Stimulated activated CD8-positive, alpha-beta memory T cell treated with anti-CD3 and anti-CD28 coated beads, Interleukin-4, amount 100 ng/mL, for 48 hours (primary cell): ENCODE measurements around the gene TMOD1.

Experiments
- DNase-seq: peaks from one replicate; pipeline ENCODE4 v3.0.0-alpha.2; 2020

TMOD1 gene

GRCh38 chr9:97551308-97551707 is 49.8 kb downstream of the TMOD1 start:
- DNase-seq = no peak

GRCh38 chr9:97553141-97553540 is 51.7 kb downstream of the TMOD1 start:
- no peak for DNase-seq

- DNase-seq = no peak
Measured at GRCh38 chr9:97553841-97554240, 52.4 kb downstream of the TMOD1 start.

- DNase-seq = no peak
Measured at GRCh38 chr9:97554566-97555075, 53.2 kb downstream of the TMOD1 start.

- no peak for DNase-seq
Measured at GRCh38 chr9:97555164-97555563, 53.7 kb downstream of the TMOD1 start.

- no peak for DNase-seq
Measured at GRCh38 chr9:97556036-97556720, 54.7 kb downstream of the TMOD1 start.

- DNase-seq = no peak
Measured at GRCh38 chr9:97556721-97557605, 55.5 kb downstream of the TMOD1 start.

- DNase-seq = no peak
Measured at GRCh38 chr9:97557606-97558095, 56.2 kb downstream of the TMOD1 start.

GRCh38 chr9:97558701-97559101 is 57.2 kb downstream of the TMOD1 start:
- no peak for DNase-seq

- DNase-seq = peak; percentile 30
Measured at GRCh38 chr9:97559111-97559514, 57.6 kb downstream of the TMOD1 start.

- no peak for DNase-seq
Measured at GRCh38 chr9:97560154-97560553, 58.7 kb downstream of the TMOD1 start.

GRCh38 chr9:97560851-97561250 is 59.4 kb downstream of the TMOD1 start:
- no peak for DNase-seq

GRCh38 chr9:97561501-97561900 is 60.0 kb downstream of the TMOD1 start:
- no peak for DNase-seq

- no peak for DNase-seq
Measured at GRCh38 chr9:97562542-97562941, 61.1 kb downstream of the TMOD1 start.

GRCh38 chr9:97563458-97564135 is 62.1 kb downstream of the TMOD1 start:
- no peak for DNase-seq

- no peak for DNase-seq
Measured at GRCh38 chr9:97564291-97565175, 63.1 kb downstream of the TMOD1 start.

GRCh38 chr9:97565262-97565661 is 63.8 kb downstream of the TMOD1 start:
- no peak for DNase-seq

- DNase-seq = no peak
Measured at GRCh38 chr9:97567182-97567893, 65.9 kb downstream of the TMOD1 start.

- no peak for DNase-seq
Measured at GRCh38 chr9:97567894-97568202, 66.4 kb downstream of the TMOD1 start.

- no peak for DNase-seq
Measured at GRCh38 chr9:97568461-97569275, 67.2 kb downstream of the TMOD1 start.

GRCh38 chr9:97570899-97571298 is 69.4 kb downstream of the TMOD1 start:
- no peak for DNase-seq
